Nephron (organoid): ENCODE data around the gene TMEM120B.

Experiments used
- H3K27ac Mint-ChIP-seq, 3 experiments: 2 replicates each; pipeline ENCODE4 v1.8.0; 2020; ENCODE audit warnings: mixed read lengths in 3 of 3, mild to moderate bottlenecking in 2 of 3, moderate library complexity in 1 of 3
- H3K27me3 Mint-ChIP-seq: 2 replicates; pipeline ENCODE4 v1.8.0; 2021; ENCODE audit warnings: low read depth, mild to moderate bottlenecking, moderate library complexity, mixed read lengths
- H3K36me3 Mint-ChIP-seq: 2 replicates; pipeline ENCODE4 v1.8.0; 2020; ENCODE audit warnings: low read depth, mixed read lengths
- H3K4me1 Mint-ChIP-seq: 2 replicates; pipeline ENCODE4 v1.8.0; 2020; ENCODE audit warnings: mixed read lengths
- H3K4me3 Mint-ChIP-seq, 3 experiments: 2 replicates each; pipeline ENCODE4 v1.8.0; 2020; ENCODE audit warnings: mild to moderate bottlenecking in 3 of 3, mixed read lengths in 3 of 3, moderate library complexity in 2 of 3
- H3K9me3 Mint-ChIP-seq: 2 replicates; pipeline ENCODE4 v1.8.0; 2020; ENCODE audit warnings: mixed read lengths
- TF ChIP-seq, protein P1 (sequence below), 3 experiments: fragments of 200-600 bp; sonication (generic); IDR thresholded peaks; one replicate each; pipeline ENCODE4 v1.5.0; 2021; ENCODE audit warnings: antibody characterized with exemption in 3 of 3; ENCODE audit not compliant: unreplicated experiment in 3 of 3

TMEM120B gene

GRCh38 chr12:121720762-121721161 lies 8.2 kb downstream of the TMEM120B start:
- Mint-ChIP-seq H3K27me3 (no peaks in the 10 kb centered on the region), H3K4me3 (no peak overlapping the region), H3K9me3 (no peaks in the 10 kb centered on the region), H3K4me1 (peaks cover 12% of the 10 kb centered on the region), H3K36me3 (peaks cover 16% of the 10 kb centered on the region), H3K27ac (no peak overlapping the region)
- TF ChIP-seq, protein P1, sequence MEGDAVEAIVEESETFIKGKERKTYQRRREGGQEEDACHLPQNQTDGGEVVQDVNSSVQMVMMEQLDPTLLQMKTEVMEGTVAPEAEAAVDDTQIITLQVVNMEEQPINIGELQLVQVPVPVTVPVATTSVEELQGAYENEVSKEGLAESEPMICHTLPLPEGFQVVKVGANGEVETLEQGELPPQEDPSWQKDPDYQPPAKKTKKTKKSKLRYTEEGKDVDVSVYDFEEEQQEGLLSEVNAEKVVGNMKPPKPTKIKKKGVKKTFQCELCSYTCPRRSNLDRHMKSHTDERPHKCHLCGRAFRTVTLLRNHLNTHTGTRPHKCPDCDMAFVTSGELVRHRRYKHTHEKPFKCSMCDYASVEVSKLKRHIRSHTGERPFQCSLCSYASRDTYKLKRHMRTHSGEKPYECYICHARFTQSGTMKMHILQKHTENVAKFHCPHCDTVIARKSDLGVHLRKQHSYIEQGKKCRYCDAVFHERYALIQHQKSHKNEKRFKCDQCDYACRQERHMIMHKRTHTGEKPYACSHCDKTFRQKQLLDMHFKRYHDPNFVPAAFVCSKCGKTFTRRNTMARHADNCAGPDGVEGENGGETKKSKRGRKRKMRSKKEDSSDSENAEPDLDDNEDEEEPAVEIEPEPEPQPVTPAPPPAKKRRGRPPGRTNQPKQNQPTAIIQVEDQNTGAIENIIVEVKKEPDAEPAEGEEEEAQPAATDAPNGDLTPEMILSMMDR (IDR thresholded peaks at IDR 0.05; ENCODE audit: unreplicated experiment in 3 of 3), result no peak

GRCh38 chr12:121722511-121722910 lies 10.0 kb downstream of the TMEM120B start:
- Mint-ChIP-seq H3K36me3 (peaks cover 17% of the 10 kb centered on the region), H3K4me3 (no peak overlapping the region), H3K4me1 (peaks cover under 1% of the 10 kb centered on the region), H3K27me3 (no peaks in the 10 kb centered on the region), H3K9me3 (no peaks in the 10 kb centered on the region), H3K27ac (no peak overlapping the region)
- TF ChIP-seq, protein P1 (IDR thresholded peaks at IDR 0.05; ENCODE audit: unreplicated experiment in 3 of 3), result no peak

DNA sequence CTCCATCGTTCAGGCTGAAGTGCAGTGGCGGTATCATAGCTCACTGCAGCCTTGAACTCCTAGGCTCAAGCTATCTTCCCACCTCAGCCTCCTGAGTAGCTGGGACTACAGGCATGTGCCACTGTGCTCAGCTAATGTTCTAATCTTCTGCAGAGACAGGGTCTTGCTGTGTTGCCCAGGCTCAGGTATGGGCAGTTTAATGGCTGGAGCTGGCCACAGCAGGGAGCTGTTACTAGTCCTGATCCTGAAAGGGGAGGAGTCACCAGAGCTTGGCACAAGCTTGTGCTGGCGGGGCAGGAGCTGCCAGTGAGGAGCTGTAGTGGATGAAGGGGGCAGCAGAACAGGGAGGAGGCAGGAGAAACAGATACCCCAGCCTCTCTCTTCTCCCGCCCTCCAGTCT lies 10.6 kb downstream of the TMEM120B start:
- H3K4me3 Mint-ChIP-seq, result no peak overlapping the region
- TF ChIP-seq, protein P1 (IDR thresholded peaks at IDR 0.05; ENCODE audit: unreplicated experiment in 3 of 3), result no peak
- H3K36me3 Mint-ChIP-seq, result peaks cover 17% of the 10 kb centered on the region
- no peak overlapping the region for H3K27ac Mint-ChIP-seq
- no peaks in the 10 kb centered on the region for H3K9me3 Mint-ChIP-seq
- no peaks in the 10 kb centered on the region for H3K27me3 Mint-ChIP-seq
- H3K4me1 Mint-ChIP-seq, result no peaks in the 10 kb centered on the region

- Mint-ChIP-seq H3K27me3 (no peaks in the 10 kb centered on the region), H3K36me3 (peaks cover 14% of the 10 kb centered on the region), H3K27ac (no peak overlapping the region), H3K4me1 (no peaks in the 10 kb centered on the region), H3K9me3 (no peaks in the 10 kb centered on the region), H3K4me3 (no peak overlapping the region)
- TF ChIP-seq, protein P1 (IDR thresholded peaks at IDR 0.05; ENCODE audit: unreplicated experiment in 3 of 3), result no peak
Measured at GRCh38 chr12:121724925-121725324, 12.4 kb downstream of the TMEM120B start.

DNA sequence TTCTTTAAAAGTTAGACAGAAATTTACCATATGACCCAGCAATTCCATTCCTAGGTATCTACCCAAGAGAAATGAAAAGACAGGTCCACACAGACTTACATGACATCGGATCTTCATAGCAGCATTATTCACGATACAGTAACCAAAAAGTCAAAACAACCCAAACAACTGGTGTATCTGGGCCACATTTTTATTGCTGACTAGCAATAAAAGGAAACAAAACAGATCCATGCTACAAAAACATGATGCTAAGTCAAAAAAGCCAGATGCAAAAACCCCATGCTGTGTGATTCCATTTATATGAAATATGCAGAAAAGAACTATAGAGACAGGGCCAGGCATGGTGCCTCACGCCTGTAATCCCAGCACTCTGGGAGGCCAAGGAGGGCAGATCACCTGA lies 12.9 kb downstream of the TMEM120B start:
- no peaks in the 10 kb centered on the region for H3K4me1 Mint-ChIP-seq
- TF ChIP-seq, protein P1 (IDR thresholded peaks at IDR 0.05; ENCODE audit: unreplicated experiment in 3 of 3), result no peak
- no peak overlapping the region for H3K27ac Mint-ChIP-seq
- no peaks in the 10 kb centered on the region for H3K9me3 Mint-ChIP-seq
- peaks cover 14% of the 10 kb centered on the region for H3K36me3 Mint-ChIP-seq
- no peaks in the 10 kb centered on the region for H3K27me3 Mint-ChIP-seq
- no peak overlapping the region for H3K4me3 Mint-ChIP-seq

GRCh38 chr12:121729021-121729420 lies 16.5 kb downstream of the TMEM120B start:
- no peak overlapping the region for H3K27ac Mint-ChIP-seq
- TF ChIP-seq, protein P1 (IDR thresholded peaks at IDR 0.05; ENCODE audit: unreplicated experiment in 3 of 3), result no peak
- H3K9me3 Mint-ChIP-seq, result no peaks in the 10 kb centered on the region
- peaks cover 17% of the 10 kb centered on the region for H3K36me3 Mint-ChIP-seq
- H3K4me3 Mint-ChIP-seq, result no peak overlapping the region
- no peaks in the 10 kb centered on the region for H3K4me1 Mint-ChIP-seq
- no peaks in the 10 kb centered on the region for H3K27me3 Mint-ChIP-seq
